Fibroblast of mammary gland (primary cell): ENCODE measurements around the gene STIMATE.

Experiments used
- DNase-seq: peaks from one replicate; pipeline ENCODE4 v3.0.0-alpha.2; 2010; ENCODE audit warnings: low read depth
- H3K4me3 ChIP-seq: 2 replicates; pipeline ENCODE4 v1.5.1; 2011; ENCODE audit warnings: low read depth, mild to moderate bottlenecking, low read length, moderate library complexity; ENCODE audit not compliant: control insufficient read depth
- TF ChIP-seq, protein P1 (sequence below): conservative IDR thresholded peaks from 2 replicates; pipeline ENCODE4 v1.5.1; 2011; ENCODE audit warnings: low read depth, low read length, inconsistent platforms; ENCODE audit not compliant: control insufficient read depth, insufficient read depth

STIMATE gene

DNA sequence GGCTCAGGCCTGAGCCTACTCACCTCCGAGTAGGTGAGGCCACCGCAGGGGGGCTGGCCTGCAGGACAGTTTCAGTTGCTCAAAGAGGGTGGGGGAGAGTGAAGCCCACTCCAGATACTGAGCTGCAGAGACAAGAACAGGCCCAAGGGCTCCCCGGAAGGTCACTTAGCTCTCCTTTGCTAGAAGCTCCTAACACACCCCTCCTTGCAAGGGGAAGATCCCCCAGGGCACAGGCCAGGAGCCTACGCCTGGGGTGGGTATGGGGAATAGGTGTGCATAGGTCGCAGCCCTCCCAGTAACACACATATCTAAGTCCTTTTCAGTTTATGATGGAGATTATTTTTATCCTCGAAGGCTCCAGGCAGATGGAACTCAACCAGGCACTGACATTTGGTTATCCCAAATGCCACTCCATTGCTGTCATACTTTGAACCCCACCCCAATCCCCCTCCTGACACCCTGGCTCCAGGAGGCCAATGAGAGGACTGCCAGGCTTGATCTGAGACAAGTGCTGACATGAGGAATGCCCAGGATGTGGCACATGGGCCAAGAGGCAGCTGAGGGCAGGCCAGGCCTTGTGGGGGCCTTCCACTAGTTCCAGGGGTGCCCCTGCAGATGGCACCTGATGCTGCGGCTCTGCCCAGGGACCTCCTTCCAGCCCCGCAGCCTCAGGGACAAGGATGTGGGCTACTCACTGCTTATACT is 61.4 kb downstream of the STIMATE start:
- no peak overlapping the region for H3K4me3 ChIP-seq
- TF ChIP-seq, protein P1, sequence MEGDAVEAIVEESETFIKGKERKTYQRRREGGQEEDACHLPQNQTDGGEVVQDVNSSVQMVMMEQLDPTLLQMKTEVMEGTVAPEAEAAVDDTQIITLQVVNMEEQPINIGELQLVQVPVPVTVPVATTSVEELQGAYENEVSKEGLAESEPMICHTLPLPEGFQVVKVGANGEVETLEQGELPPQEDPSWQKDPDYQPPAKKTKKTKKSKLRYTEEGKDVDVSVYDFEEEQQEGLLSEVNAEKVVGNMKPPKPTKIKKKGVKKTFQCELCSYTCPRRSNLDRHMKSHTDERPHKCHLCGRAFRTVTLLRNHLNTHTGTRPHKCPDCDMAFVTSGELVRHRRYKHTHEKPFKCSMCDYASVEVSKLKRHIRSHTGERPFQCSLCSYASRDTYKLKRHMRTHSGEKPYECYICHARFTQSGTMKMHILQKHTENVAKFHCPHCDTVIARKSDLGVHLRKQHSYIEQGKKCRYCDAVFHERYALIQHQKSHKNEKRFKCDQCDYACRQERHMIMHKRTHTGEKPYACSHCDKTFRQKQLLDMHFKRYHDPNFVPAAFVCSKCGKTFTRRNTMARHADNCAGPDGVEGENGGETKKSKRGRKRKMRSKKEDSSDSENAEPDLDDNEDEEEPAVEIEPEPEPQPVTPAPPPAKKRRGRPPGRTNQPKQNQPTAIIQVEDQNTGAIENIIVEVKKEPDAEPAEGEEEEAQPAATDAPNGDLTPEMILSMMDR: no peak
- DNase-seq: no peak

DNA sequence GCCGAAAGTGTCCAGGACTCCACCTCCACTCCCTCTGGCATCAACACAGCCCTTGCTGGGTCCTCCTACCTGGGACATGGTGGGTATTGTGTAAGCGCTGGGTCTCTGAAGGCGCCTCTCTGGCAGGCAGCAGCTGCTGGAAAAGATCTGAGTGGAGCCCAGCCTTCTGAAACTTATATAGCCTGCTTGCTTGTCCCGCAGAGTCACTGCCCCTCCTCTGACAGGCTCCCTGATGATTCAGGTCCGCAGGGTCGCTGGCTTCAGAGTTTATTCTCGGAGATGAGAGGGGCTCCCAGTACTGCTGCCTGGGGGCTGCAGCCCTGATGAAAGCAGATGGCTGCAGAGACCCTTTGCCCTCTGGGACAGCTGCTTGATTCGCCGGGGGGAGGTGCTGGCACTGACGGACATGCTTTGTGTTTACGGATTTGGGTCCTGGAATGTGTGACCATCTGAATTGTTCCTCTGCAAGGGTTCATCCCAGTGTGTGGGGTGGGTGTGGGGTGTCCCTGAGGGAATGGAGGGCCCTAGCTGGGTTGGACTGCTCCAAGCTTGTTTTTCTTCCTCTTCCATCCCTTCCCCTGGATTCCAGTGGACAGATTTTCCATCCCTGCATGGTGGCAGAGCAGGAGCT is 62.4 kb downstream of the STIMATE start, which contains the start of gene MUSTN1:
MUSTN1 (minus strand) TSS at position 149 of the 631 bp plus-strand sequence; CDS start at position 78, 71 bp downstream.
- peak; percentile 7 for DNase-seq
- TF ChIP-seq, protein P1: no peak
- no peak within 1 kb of the TSS for H3K4me3 ChIP-seq

DNA sequence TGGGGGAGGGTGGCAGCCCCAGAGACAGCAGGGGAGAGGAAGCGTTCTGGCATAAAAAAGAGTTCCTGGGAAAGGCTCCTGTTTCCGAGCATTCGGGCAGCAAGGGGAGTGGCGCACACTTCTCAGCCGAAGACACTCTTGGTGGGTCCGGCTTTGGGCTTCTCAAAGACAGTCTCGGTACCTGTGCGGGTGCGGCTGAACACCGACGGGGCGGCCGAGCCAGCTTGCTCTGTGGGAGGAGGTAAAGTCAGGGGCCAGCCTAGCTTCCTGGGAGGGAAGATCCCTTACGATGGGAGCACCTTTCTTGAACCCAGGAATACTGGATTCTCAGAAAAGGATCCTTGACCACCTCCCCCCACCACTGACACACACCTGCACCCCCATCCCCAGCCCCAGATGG is 64.1 kb downstream of the STIMATE start:
- TF ChIP-seq, protein P1: no peak
- no peak for DNase-seq
- H3K4me3 ChIP-seq: no peak overlapping the region

GRCh38 chr3:52831500-52832301 is 65.6 kb downstream of the STIMATE start:
- TF ChIP-seq, protein P1: no peak
- DNase-seq: peak; percentile 79
- no peak overlapping the region for H3K4me3 ChIP-seq

DNA sequence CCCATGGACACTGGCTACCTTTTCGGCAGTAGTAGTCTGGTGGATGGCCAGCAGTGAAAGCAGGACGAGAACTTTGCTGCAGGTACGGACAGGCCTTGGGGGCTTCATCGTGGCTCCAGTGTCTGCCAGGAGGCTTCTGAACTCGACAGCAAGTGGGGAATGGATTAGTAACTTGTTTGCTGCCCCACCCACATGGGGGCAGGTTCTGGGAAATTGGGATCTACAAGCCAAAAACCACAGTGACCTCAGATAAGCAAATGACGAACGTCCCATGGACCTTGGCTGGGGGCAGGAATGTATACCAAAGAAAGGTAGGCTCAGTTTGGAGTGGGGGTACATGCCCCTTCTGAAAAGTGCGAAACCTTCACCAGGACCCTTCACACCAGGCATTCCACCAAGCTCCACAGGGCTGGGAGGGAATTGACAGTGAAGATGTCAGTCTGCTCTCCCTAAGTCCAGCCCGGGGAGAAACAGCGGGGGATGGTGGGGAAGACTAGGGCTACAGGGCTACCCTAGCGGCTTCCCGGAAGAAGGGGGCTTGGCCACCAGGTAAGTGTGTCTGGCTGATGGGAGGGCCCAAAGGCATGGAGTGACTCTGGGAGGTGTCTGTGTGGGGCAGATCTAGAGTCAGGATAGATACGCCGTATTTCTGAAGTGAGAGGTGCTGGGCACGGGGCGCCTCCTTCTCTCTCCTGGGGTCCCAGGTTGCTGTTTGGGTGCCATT is 66.7 kb downstream of the STIMATE start, which contains the start of gene ITIH4:
ITIH4 (minus strand) TSS at position 138 of the 724 bp plus-strand sequence; CDS start at position 108, 30 bp downstream.
- TF ChIP-seq, protein P1: no peak
- no peak within 1 kb of the TSS for H3K4me3 ChIP-seq
- DNase-seq: no peak

- DNase-seq: no peak
- TF ChIP-seq, protein P1: no peak
- H3K4me3 ChIP-seq: no peak overlapping the region
Observed at GRCh38 chr3:52829906-52830463, 67.4 kb downstream of the STIMATE start.
